HG03520 (cell line): Measurements from ENCODE around the gene SMIM44.
"Not testable (repeated sequence)": the region's sequence is repeated elsewhere in the genome, so short reads cannot be mapped to it uniquely, and the experiment has no call there.

Experiments
- ATAC-seq: cut with Tn5 transposase; IDR thresholded peaks from one replicate; pipeline ENCODE4 v1.9.1; 2021; ENCODE audit warnings: mild to moderate bottlenecking, moderate library complexity; ENCODE audit not compliant: unreplicated experiment

The SMIM44 gene

DNA sequence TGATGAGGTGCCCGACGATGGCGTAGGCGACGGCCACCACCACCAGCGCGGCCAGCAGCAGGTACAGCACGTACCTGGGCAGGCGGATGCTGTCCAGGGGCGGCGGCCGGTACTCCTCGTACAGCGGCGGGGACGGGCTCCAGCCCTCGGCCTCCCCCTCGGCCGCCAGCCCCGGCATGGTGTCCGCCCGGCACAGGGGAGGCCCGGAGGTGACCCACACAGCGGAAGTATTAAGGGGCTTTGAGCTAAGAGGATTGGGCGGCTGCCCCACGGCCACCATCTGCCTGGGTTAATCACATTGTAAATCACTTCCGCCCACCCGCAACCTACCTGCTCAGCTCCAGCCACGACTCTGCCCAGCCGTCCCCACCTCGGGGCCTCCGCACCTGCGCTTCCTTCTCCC, at the start of gene SMIM44:
SMIM44 (minus strand) TSS at position 216 of the 403 bp plus-strand sequence; CDS start at position 178, 38 bp downstream.
- no peak for ATAC-seq

- ATAC-seq: no peak
These were observed 49.8 kb upstream of the SMIM44 start for GRCh38 chr19:3533033-3533432.

- ATAC-seq: no peak
These were observed 49.0 kb upstream of the SMIM44 start for GRCh38 chr19:3532154-3532786.

DNA sequence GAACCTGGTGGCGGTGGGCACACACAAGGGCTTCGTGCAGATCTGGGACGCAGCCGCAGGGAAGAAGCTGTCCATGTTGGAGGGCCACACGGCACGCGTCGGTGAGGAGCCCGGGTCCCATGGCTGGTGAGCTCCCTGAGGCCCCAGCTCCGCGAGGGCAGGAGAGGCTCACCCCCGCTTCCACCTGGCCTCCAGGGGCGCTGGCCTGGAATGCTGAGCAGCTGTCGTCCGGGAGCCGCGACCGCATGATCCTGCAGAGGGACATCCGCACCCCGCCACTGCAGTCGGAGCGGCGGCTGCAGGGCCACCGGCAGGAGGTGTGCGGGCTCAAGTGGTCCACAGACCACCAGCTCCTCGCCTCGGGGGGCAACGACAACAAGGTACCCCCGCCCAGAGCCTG, 48.5 kb upstream of the SMIM44 start:
- ATAC-seq: no peak

GRCh38 chr19:3530389-3530788, 47.1 kb upstream of the SMIM44 start:
- no peak for ATAC-seq

DNA sequence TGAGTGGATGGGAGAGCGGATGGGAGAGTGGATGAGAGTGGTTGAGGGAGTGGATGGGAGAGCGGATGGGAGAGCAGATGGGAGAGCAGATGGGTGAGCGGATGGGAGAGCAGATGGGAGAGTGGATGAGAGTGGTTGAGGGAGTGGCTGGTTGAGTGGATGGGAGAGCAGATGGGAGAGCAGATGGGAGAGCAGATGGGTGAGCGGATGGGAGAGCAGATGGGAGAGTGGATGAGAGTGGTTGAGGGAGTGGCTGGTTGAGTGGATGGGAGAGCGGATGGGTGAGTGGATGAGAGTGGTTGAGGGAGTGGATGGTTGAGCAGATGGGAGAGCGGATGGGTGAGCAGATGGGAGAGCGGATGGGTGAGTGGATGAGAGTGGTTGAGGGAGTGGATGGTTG, 46.1 kb upstream of the SMIM44 start:
- ATAC-seq: not testable (repeated sequence)

- no peak for ATAC-seq
These were observed 45.4 kb upstream of the SMIM44 start for GRCh38 chr19:3528539-3529211.

DNA sequence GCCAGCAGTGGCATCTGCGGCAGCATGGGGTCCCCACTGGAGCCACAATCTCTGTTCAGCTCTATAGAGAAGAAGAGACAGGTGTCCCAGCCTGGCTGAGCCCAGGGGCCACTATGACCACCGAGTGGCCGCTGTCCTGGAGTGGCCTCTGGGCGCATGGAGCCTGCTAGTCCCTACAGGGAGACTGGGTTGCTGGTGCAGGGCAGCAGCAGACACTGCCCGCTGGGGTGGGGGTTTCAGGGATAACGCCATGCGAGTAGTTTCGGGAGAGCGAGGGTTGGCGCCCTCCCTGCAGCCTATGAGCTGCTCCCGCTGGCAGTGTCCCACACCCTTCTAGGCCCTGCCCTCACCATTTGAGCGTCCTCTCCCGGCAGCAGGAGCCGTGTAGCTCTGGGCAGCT, 44.8 kb upstream of the SMIM44 start:
- ATAC-seq: no peak

DNA sequence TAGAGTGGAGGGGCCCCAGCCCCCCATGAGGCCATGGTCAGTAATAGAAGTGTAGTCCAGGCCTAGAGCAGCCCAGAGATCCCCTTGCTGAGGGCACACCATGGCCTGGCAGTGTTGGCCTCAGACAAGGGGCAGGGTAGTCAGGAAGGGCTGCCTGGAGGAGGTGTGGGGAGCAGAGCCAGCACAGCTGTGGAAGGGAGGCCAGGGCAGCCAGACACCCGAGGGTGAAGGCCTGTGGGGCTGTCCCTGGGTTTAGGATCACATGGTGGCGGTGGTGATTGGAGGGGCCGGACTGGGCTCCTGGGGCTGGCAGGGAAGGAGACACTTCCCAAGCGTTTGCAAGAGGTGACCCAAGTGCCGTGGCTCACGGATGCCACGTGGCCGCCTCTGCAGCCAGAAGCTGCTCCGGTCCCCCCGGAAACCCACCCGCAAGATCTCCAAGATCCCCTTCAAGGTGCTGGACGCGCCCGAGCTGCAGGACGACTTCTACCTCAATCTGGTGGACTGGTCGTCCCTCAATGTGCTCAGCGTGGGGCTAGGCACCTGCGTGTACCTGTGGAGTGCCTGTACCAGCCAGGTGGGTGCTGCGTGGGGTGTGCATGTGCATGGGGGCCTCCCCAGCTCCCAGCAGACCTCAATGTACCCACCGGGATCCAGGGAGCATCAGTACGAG, 44.1 kb upstream of the SMIM44 start:
- ATAC-seq: no peak

DNA sequence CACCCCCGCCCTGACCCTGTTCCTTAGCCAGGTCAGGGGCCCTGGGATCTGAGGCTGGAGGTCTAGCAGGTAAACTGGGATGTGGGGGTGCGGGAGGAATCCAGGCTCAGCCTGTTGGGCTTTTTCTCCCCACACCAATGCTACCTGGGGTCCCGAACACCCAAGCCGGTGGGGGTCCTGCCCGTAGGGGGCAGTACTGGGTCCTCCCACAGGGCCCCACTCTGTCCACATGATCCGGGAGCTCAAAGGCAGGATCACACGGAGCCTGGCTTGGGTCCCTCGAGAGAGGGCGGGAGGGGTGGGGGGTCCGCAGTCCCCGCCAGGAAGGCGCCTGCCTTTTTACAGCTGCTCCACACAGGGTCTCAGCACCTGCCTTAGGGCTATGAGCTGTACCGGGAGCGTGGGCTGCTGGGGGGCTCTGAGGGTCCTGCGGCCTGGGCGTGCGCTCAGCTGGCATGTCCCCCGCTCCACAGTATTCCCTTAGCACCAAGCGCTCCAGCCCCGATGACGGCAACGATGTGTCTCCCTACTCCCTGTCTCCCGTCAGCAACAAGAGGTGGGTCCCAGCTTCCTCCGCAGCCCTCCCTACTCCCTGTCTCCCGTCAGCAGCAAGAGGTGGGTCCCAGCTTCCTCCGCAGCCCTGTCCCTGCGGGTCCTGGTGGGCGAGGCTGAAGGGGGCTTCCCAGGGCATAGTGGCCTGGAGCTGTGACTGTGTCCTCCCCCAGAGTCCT, 43.4 kb upstream of the SMIM44 start:
- ATAC-seq: no peak

DNA sequence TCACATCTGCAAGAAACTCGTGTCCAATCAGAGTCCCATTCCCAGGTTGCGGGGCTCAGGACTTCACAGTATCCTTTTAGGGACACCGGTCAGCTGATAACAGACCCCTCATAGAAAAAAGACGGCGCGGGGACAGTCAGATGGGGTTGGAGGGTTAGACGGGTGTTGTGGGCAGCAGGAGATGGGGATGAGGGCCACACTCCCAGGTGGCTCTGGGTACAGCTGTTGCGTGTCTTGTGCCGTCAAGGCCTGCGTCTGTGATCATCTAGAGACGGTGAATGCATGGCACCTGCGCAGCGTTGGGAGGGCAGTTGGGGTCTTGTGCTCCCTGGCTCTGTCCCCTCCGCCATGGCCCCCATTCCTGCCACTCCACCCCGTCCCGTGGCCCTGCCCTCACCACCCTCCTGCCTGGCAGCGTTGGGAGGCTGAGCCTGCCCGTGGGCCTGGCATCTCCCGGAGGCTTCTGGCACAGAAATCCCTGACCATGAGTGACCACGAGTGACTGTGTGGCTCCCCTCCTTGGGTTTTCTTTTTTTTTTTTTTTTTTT, 41.7 kb upstream of the SMIM44 start:
- no peak for ATAC-seq

DNA sequence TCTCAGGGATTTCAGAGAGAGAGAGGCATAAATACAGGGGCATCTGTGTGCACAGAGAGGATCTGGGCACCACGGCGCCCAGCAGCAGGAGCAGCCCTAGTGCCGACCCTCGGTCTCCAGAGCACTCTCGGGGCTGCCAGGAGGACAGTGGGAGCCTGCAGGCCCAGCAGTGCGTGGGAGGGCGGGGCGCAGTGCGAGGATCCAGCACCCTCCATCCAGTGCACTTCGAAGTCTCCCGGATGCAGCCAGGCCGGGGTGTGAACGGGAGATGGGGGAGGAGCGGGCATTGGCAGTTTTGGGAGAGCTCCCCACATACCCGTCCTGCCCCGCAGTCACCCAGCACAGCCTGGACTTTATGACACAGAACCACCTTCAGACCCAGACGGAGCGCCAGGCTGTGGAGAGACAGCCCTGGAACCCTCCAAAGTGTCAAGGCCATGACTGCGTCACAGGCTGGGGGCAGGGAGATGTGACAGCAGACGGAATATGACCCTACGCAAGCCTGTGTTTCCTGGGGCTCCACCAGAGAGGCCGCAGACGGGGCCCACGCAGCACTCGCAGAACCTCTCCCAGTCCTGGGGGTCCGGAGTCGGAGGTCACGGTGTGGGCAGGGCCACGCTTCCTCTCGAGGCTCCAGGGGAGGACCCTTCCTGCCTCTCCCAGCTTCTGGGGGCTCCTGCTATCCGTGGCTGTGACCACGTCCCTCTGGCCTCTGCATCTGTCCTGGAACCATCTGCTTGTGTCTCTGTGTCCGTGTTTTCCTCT, 41.0 kb upstream of the SMIM44 start:
- no peak for ATAC-seq

GRCh38 chr19:3523361-3524077, 40.3 kb upstream of the SMIM44 start:
- ATAC-seq: no peak

- ATAC-seq: no peak
These were observed 39.5 kb upstream of the SMIM44 start for GRCh38 chr19:3522421-3523360.

GRCh38 chr19:3521104-3521445, 37.8 kb upstream of the SMIM44 start:
- no peak for ATAC-seq

DNA sequence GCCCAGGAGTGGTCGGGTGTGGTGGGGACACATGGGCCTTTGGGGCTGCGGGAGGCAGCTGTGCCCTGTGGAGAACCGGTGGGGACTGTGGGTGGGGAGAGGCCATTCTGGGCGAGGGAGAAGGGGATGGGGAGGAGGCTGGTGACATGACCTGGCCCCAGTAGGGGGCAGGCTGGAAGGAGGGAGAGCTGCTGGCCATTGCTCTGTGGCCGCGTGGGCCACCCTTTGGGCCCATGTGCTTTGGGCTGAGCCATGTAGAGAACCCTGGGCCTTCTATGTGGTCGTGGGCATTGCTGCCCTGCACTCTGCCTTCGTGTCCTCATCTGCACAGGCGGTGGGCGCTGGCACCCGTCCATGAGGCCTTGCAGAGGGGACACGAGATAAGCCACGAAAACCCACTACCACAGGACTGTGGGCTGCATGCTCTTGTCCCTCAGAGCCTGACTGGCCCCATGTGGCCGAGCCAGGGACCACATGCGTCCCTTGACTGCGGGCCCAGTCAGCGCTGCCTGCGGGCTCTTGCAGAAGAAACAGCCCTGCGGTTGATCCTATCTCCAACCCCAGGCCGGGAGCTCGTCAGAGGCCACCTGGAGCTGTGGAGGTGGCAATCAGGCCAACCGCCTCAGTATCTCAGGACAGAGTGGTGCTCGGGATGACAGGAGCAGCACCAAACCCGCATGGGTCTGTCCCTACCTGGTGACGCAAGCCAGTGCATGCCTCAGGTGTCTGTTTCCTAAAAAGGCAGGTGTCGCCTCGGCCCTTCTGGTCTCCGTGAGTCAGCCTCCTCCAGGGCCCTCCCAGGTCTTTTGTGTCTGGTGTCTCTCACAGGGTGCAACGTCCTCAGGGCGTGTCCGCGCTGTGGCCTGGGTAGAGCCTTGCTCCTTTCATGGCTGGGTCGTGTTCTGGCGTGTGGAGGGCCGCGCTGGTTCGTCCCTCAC, 37.2 kb upstream of the SMIM44 start:
- no peak for ATAC-seq

- no peak for ATAC-seq
These were observed 35.9 kb upstream of the SMIM44 start for GRCh38 chr19:3519126-3519525.

DNA sequence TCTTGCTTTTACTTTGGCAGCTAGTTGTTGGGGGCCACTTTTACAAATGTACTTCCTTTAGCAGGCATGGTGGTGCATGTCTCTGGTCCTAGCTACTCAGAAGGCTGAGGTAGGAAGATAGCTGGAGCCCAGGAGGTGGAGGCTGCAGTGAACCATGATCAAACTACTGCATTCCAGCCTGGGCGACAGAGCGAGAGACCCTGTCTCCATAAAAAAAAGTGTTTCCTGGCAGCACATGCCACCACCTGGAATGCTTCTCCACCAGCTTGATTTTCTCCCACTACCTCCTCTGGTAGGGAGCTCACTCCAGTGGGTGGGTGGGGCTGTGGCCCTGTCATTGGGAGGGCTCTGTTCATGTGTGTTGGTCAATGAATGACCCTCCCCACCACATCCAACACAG, 35.4 kb upstream of the SMIM44 start:
- no peak for ATAC-seq
